ENCODE results near the gene TGIF1.

- no peak for TF ChIP-seq CTCF (conservative IDR thresholded peaks at IDR 0.05)
- no peak for TF ChIP-seq ZFX (IDR thresholded peaks at IDR 0.05)
Observed at GRCh38 chr18:3425446-3425845, 24.5 kb upstream of the TGIF1 start.

Data from C4-2B (cell line).